ENCODE data around the gene GPNMB.

- TF ChIP-seq POLR2A (IDR thresholded peaks at IDR 0.05) (no peak), CTCF (IDR thresholded peaks at IDR 0.05) (no peak)
Measured at GRCh38 chr7:23276947-23277346, 30.4 kb downstream of the GPNMB start.
